Left lung (tissue), 10 donors: ENCODE results near the gene FAM170B. TPM values are rescaled to one million over a fixed set of nuclear protein-coding genes. Genes with fewer than 3 reads are reported as not detected.

Source experiments
- ATAC-seq: fragments of 200-7000 bp; cut with Tn5 transposase; one replicate; pipeline ENCODE4 v1.9.1; 2020; ENCODE audit warnings: moderate library complexity
- DNase-seq, 4 donors: peaks; one replicate each; pipeline ENCODE4 v3.0.0-alpha.2; 2013 to 2020
- H3K27ac ChIP-seq, 2 donors: fragments of 200-600 bp; sonication (generic) in 1 of 2; one replicate each; pipeline versions ENCODE4 v1.5.0 to v1.8.0; 2020 to 2021
- H3K27me3 ChIP-seq, 2 donors: fragments of 200-600 bp; sonication (generic) in 1 of 2; one replicate each; pipeline versions ENCODE4 v1.5.0 to v1.8.0; 2020 to 2021
- H3K36me3 ChIP-seq, 2 donors: fragments of 200-600 bp; sonication (generic) in 1 of 2; one replicate each; pipeline versions ENCODE4 v1.5.0 to v1.8.0; 2020 to 2021
- H3K4me1 ChIP-seq, 2 donors: fragments of 200-600 bp; one replicate each; pipeline ENCODE4 v1.8.0; 2021
- H3K4me3 ChIP-seq, 2 donors: fragments of 200-600 bp; sonication (generic) in 1 of 2; one replicate each; pipeline versions ENCODE4 v1.5.0 to v1.8.0; 2020 to 2021; ENCODE audit warnings: mild to moderate bottlenecking in 1 of 2
- H3K9me3 ChIP-seq, 2 donors: fragments of 200-600 bp; sonication (generic) in 1 of 2; one replicate each; pipeline versions ENCODE4 v1.5.0 to v1.8.0; 2020 to 2021
- intact Hi-C, 2 donors: fragments of 100-400 bp; cut with DNase I; formaldehyde crosslinking; loops; one replicate each; pipeline versions ENCODE4 v1.11.2 to v1.14.2; 2022
- polyA plus RNA-seq, 6 donors: library from polyadenylated mRNA; unstranded; fragments of 120-200 nt; gene quantifications; one replicate each; pipeline ENCODE4 v1.2.1, GENCODE V29; 2013; ENCODE audit not compliant: insufficient read length in 6 of 6
- total RNA-seq, 2 donors: library from RNA; stranded (reverse); fragmentation: NEBNext Ultra II Directional; extraction: Animal tissue kit (Norgen Biotek cat#: 25700); gene quantifications; one replicate each; pipeline ENCODE4 v1.2.1, GENCODE V29; 2021
- TF ChIP-seq, protein P1 (sequence below), 2 donors: fragments of 200-600 bp; sonication (generic) in 1 of 2; IDR thresholded peaks; one replicate each; pipeline versions ENCODE4 v1.5.0 to v1.8.0; 2021; ENCODE audit warnings: antibody characterized with exemption in 2 of 2
- donor health status: DM: no; HTN: yes; CAD: no.
- donor health status: DM: no; HTN: no; CAD: no.

Gene FAM170B
- total and polyA plus RNA-seq, 8 donors: 0.26 TPM; not detected in 7

DNA sequence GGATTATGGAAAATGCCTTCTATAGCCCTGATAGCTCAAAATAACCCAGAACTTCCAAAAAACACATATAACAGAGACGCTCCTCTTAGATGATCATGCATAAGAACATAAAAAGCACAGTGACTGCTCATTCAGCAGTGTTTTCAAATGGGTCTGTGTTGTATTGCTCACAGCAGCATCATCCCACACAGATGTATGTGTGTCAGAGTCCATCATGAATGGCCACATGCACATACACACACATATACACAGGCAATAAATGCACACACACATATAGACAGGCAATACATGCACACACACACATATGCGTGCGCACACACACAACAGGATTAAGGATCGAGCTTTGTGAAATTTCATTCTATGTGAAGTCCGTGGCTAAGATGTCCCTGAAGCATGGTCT lies 28.2 kb upstream of the FAM170B start:
- no peak overlapping the region for H3K4me3 ChIP-seq
- no peak overlapping the region for H3K27ac ChIP-seq
- peaks cover 0 to 28% of the 10 kb centered on the region in 2 donors for H3K36me3 ChIP-seq
- DNase-seq: no peak
- no peaks in the 10 kb centered on the region for H3K9me3 ChIP-seq
- TF ChIP-seq, protein P1, sequence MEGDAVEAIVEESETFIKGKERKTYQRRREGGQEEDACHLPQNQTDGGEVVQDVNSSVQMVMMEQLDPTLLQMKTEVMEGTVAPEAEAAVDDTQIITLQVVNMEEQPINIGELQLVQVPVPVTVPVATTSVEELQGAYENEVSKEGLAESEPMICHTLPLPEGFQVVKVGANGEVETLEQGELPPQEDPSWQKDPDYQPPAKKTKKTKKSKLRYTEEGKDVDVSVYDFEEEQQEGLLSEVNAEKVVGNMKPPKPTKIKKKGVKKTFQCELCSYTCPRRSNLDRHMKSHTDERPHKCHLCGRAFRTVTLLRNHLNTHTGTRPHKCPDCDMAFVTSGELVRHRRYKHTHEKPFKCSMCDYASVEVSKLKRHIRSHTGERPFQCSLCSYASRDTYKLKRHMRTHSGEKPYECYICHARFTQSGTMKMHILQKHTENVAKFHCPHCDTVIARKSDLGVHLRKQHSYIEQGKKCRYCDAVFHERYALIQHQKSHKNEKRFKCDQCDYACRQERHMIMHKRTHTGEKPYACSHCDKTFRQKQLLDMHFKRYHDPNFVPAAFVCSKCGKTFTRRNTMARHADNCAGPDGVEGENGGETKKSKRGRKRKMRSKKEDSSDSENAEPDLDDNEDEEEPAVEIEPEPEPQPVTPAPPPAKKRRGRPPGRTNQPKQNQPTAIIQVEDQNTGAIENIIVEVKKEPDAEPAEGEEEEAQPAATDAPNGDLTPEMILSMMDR (IDR thresholded peaks at IDR 0.05): no peak
- H3K27me3 ChIP-seq: no peaks in the 10 kb centered on the region
- ATAC-seq: no peak
- intact Hi-C loops: loop anchor here in 1 of 2 donors (10.0 kb wide), 1 partner anchor 177 kb away; no protein-coding TSS in a partner anchor
- H3K4me1 ChIP-seq: no peaks in the 10 kb centered on the region

DNA sequence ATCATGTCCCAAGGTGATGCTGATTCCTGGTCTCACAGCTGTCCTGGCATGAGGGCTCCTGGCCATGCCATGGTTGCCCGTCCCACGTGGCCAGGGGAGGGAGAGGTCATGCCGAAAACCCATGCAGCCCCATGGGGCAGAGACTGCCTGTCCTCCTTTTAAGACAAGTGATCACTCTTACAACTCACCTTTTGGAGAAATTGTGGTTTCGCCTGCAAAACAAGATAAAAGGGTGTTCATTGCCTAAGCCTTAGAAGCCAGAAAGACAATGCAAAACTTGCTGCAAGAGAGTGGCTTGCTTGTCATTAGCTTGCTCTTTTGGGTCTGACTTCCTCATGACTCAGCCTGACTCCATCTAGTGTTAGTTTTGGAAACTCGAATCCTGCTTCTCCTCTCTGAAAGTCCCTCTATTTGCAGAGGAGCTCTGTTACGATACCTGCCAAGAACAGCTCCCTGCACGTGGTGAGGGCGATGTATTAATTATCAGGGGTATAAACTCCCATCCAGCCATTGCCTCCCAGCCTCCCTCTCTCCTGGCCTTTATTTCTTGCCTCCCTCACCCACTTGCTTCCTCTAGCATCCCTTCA lies 27.7 kb upstream of the FAM170B start:
- H3K27me3 ChIP-seq: no peaks in the 10 kb centered on the region
- no peak overlapping the region for H3K27ac ChIP-seq
- H3K36me3 ChIP-seq: peaks cover 0 to 22% of the 10 kb centered on the region in 2 donors
- intact Hi-C loops: loop anchor here in 1 of 2 donors (10.0 kb wide), 1 partner anchor 177 kb away; no protein-coding TSS in a partner anchor
- DNase-seq (peak in 1 of 4 donors; percentile 68), ATAC-seq (peak; percentile 76)
- TF ChIP-seq, protein P1 (IDR thresholded peaks at IDR 0.05): peak; percentile 19 to 42
- no peak overlapping the region for H3K4me3 ChIP-seq
- H3K4me1 ChIP-seq: no peaks in the 10 kb centered on the region
- H3K9me3 ChIP-seq: no peaks in the 10 kb centered on the region

DNA sequence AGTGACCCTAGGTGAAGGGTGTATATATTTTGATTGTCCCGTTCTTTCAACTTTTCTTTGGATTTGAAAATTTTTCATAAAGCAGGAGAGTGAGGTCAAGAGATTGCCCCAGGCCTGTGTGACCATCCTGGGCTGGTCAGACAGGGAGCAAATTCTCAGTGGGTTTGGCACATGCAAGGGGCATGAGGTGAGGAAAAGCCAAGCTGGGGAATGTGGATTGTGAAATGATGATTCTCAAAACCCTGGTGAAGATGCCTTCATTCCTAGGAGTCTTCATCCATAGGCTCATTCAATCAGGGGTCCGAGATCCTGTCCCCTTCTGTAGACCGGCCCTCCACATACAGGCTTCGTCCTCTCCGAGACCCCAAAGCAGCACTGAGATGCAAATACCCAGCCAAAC lies 27.0 kb upstream of the FAM170B start:
- TF ChIP-seq, protein P1 (IDR thresholded peaks at IDR 0.05): no peak
- H3K4me3 ChIP-seq: no peak overlapping the region
- intact Hi-C loops: loop anchor here in 1 of 2 donors (10.0 kb wide), 1 partner anchor 176 kb away; no protein-coding TSS in a partner anchor

DNA sequence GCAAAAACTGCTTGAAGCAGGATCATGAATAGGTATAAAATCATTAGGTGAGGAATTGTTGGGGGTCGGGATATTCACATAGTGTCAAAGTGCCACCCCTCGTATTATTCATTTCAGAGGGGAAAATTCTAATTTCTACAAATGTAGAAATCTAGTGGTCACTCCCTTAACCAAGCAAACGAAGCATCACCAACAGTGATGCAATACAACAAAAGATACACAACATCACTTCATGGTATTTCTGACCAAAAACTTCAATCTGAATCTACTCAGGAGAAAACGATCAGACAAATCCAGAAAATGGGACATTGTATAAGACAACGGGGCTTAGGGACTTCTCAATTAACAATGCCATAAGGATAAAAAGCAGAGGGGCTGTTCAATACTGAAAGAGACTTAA lies 26.3 kb upstream of the FAM170B start:
- no peaks in the 10 kb centered on the region for H3K9me3 ChIP-seq
- DNase-seq (no peak), ATAC-seq (no peak)
- no peaks in the 10 kb centered on the region for H3K4me1 ChIP-seq
- H3K4me3 ChIP-seq: no peak overlapping the region
- H3K27me3 ChIP-seq: no peaks in the 10 kb centered on the region
- TF ChIP-seq, protein P1 (IDR thresholded peaks at IDR 0.05): no peak
- intact Hi-C loops: loop anchor here in 1 of 2 donors (10.0 kb wide), 1 partner anchor 175 kb away; no protein-coding TSS in a partner anchor
- H3K27ac ChIP-seq: no peak overlapping the region
- H3K36me3 ChIP-seq: peaks cover 0 to 12% of the 10 kb centered on the region in 2 donors

More for the DNA sequence above, 27.0 kb upstream of the FAM170B start:
- no peak for ATAC-seq
- Histone ChIP-seq H3K27ac (no peak overlapping the region), H3K9me3 (no peaks in the 10 kb centered on the region), H3K27me3 (no peaks in the 10 kb centered on the region), H3K4me1 (no peaks in the 10 kb centered on the region), H3K36me3 (peaks cover 0 to 15% of the 10 kb centered on the region in 2 donors)
- no peak for DNase-seq

DNA sequence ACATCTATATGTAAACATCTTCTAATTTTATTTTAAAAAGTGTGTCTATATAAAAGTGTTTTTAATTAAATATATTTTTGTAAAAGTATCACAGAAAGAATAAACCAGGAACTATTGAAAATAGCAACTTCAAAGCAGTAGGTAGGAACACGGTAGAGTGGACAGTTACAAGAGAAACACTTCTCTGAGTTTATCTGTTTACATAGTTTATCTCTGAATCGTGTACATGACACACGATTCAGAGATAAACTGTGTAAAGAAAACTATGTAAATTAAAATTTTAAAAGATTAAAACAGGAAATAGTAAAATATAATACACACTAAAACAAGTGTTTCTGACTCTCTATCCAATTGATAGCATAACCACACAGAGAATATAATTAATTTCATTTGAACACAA lies 25.1 kb upstream of the FAM170B start:
- no peak for DNase-seq
- TF ChIP-seq, protein P1 (IDR thresholded peaks at IDR 0.05): no peak
- no peak overlapping the region for H3K27ac ChIP-seq
- H3K4me1 ChIP-seq: no peaks in the 10 kb centered on the region
- intact Hi-C loops: no loop called here
- no peak for ATAC-seq
- H3K27me3 ChIP-seq: no peaks in the 10 kb centered on the region
- H3K4me3 ChIP-seq: no peak overlapping the region
- peaks cover 0 to 10% of the 10 kb centered on the region in 2 donors for H3K36me3 ChIP-seq
- no peaks in the 10 kb centered on the region for H3K9me3 ChIP-seq
